Astrocyte (in vitro differentiated cells and primary cell): ENCODE data around the gene BCL3. TPM values are rescaled to one million over a fixed set of nuclear protein-coding genes. Genes with fewer than 3 reads are reported as not detected.

Experiments used
- DNase-seq: peaks from one replicate; pipeline ENCODE4 v3.0.0-alpha.2; 2010; ENCODE audit warnings: low read depth
- FAIRE-seq: peaks from 2 replicates; lab custom pipeline; 2011; peaks lifted over from hg19 to GRCh38; lab: Jason Lieb, UNC
- H2AFZ ChIP-seq: 2 replicates; pipeline ENCODE4 v1.6.0; 2012; ENCODE audit warnings: low read depth, low read length, inconsistent platforms
- H3K27ac ChIP-seq: 2 replicates; pipeline ENCODE4 v1.5.1; 2011; ENCODE audit warnings: low read depth, low read length, inconsistent platforms
- H3K27me3 ChIP-seq: 2 replicates; pipeline ENCODE4 v1.6.0; 2011; ENCODE audit warnings: low read length, inconsistent platforms; ENCODE audit not compliant: insufficient read depth
- H3K36me3 ChIP-seq: 2 replicates; pipeline ENCODE4 v1.5.1; 2011; ENCODE audit warnings: low read length, inconsistent platforms; ENCODE audit not compliant: insufficient read depth
- H3K4me1 ChIP-seq: 2 replicates; pipeline ENCODE4 v1.5.1; 2011; ENCODE audit warnings: low read length, inconsistent platforms; ENCODE audit not compliant: insufficient read depth
- H3K4me2 ChIP-seq: 2 replicates; pipeline ENCODE4 v1.6.0; 2012; ENCODE audit warnings: low read length, inconsistent platforms
- H3K4me3 ChIP-seq: 2 replicates; pipeline ENCODE4 v1.5.1; 2011; ENCODE audit warnings: low read depth, mild to moderate bottlenecking, low read length, inconsistent platforms; ENCODE audit not compliant: insufficient read depth
- H3K79me2 ChIP-seq: 2 replicates; pipeline ENCODE4 v1.6.0; 2012; ENCODE audit warnings: mild to moderate bottlenecking, low read length, inconsistent platforms; ENCODE audit not compliant: insufficient read depth
- H3K9ac ChIP-seq: 2 replicates; pipeline ENCODE4 v1.6.0; 2012; ENCODE audit warnings: mild to moderate bottlenecking, low read length, inconsistent platforms
- H3K9me3 ChIP-seq: 2 replicates; pipeline ENCODE4 v1.5.1; 2012; ENCODE audit warnings: low read depth, mild to moderate bottlenecking, low read length, inconsistent platforms; ENCODE audit not compliant: insufficient read depth
- H4K20me1 ChIP-seq: 2 replicates; pipeline ENCODE4 v1.6.0; 2012; ENCODE audit warnings: low read length, inconsistent platforms; ENCODE audit not compliant: insufficient read depth
- H3K27ac Mint-ChIP-seq: one replicate; pipeline ENCODE4 v1.8.0; 2021; ENCODE audit warnings: mild to moderate bottlenecking, mixed read lengths; ENCODE audit not compliant: unreplicated experiment
- H3K27me3 Mint-ChIP-seq: one replicate; pipeline ENCODE4 v1.8.0; 2021; ENCODE audit warnings: low read depth, mixed read lengths; ENCODE audit not compliant: unreplicated experiment
- H3K36me3 Mint-ChIP-seq: one replicate; pipeline ENCODE4 v1.8.0; 2021; ENCODE audit warnings: low read depth, mixed read lengths; ENCODE audit not compliant: unreplicated experiment
- H3K4me1 Mint-ChIP-seq: one replicate; pipeline ENCODE4 v1.8.0; 2021; ENCODE audit warnings: low read depth, mixed read lengths; ENCODE audit not compliant: unreplicated experiment
- H3K4me3 Mint-ChIP-seq: one replicate; pipeline ENCODE4 v1.8.0; 2021; ENCODE audit warnings: mild to moderate bottlenecking, moderate library complexity, mixed read lengths; ENCODE audit not compliant: unreplicated experiment
- H3K9me3 Mint-ChIP-seq: one replicate; pipeline ENCODE4 v1.8.0; 2021; ENCODE audit warnings: mild to moderate bottlenecking, mixed read lengths; ENCODE audit not compliant: unreplicated experiment
- CTCF ChIP-seq: IDR thresholded peaks from 2 replicates; pipeline ENCODE4 v1.5.1; 2011; ENCODE audit warnings: low read depth, mild to moderate bottlenecking, inconsistent platforms, low read length, moderate library complexity; ENCODE audit not compliant: insufficient read depth
- EZH2 ChIP-seq: IDR thresholded peaks from 2 replicates; pipeline ENCODE4 v1.6.1; 2012; ENCODE audit warnings: mild to moderate bottlenecking, low read length, inconsistent platforms; ENCODE audit not compliant: insufficient read depth
- total RNA-seq: library from RNA; stranded (reverse); gene quantifications from 2 replicates; pipeline ENCODE4 v1.2.1, GENCODE V29; 2021

The BCL3 gene
- total RNA-seq, 1 donor from 2014 or later = 17.3 TPM

GRCh38 chr19:44756089-44756562, 7.6 kb downstream of the BCL3 start:
- no peak for DNase-seq
- Mint-ChIP-seq H3K4me1 (peaks cover 33% of the 10 kb centered on the region), H3K27me3 (no peaks in the 10 kb centered on the region)

GRCh38 chr19:44757057-44757734, 8.7 kb downstream of the BCL3 start:
- H3K4me1 Mint-ChIP-seq = peaks cover 33% of the 10 kb centered on the region
- H2AFZ ChIP-seq = peak overlapping the region; percentile 48
- no peaks in the 10 kb centered on the region for H3K9me3 Mint-ChIP-seq
- H3K79me2 ChIP-seq = peaks cover 13% of the 10 kb centered on the region
- peak overlapping the region; percentile 91 for H3K4me3 Mint-ChIP-seq
- peaks cover 11% of the 10 kb centered on the region for H3K36me3 ChIP-seq
- no peaks in the 10 kb centered on the region for H3K27me3 Mint-ChIP-seq
- H3K27ac ChIP-seq = peak overlapping the region; percentile 45
- no peak for FAIRE-seq
- peak; percentile 72 for DNase-seq
- H3K9me3 ChIP-seq = no peaks in the 10 kb centered on the region
- peak overlapping the region; percentile 63 for H3K4me3 ChIP-seq
- H4K20me1 ChIP-seq = peaks cover 42% of the 10 kb centered on the region
- peak overlapping the region; percentile 66 for H3K9ac ChIP-seq
- H3K4me1 ChIP-seq = peaks cover 59% of the 10 kb centered on the region
- TF ChIP-seq CTCF (no peak), EZH2 (no peak)
- H3K4me2 ChIP-seq = peak overlapping the region; percentile 90
- peaks cover 7% of the 10 kb centered on the region for H3K36me3 Mint-ChIP-seq
- peak overlapping the region; percentile 91 for H3K27ac Mint-ChIP-seq
- no peaks in the 10 kb centered on the region for H3K27me3 ChIP-seq

More at GRCh38 chr19:44756089-44756562, 7.6 kb downstream of the BCL3 start:
- Histone ChIP-seq H3K4me2 (no peak overlapping the region), H3K79me2 (peaks cover 17% of the 10 kb centered on the region), H3K36me3 (peaks cover 11% of the 10 kb centered on the region), H3K4me1 (peaks cover 59% of the 10 kb centered on the region), H3K9ac (no peak overlapping the region), H3K27me3 (no peaks in the 10 kb centered on the region), H2AFZ (no peak overlapping the region), H3K27ac (no peak overlapping the region), H4K20me1 (peaks cover 49% of the 10 kb centered on the region), H3K4me3 (no peak overlapping the region), H3K9me3 (no peaks in the 10 kb centered on the region)
- FAIRE-seq = no peak
- no peak overlapping the region for H3K27ac Mint-ChIP-seq
- H3K36me3 Mint-ChIP-seq = peaks cover 7% of the 10 kb centered on the region
- TF ChIP-seq CTCF = no peak
- no peak for TF ChIP-seq EZH2
- H3K4me3 Mint-ChIP-seq = no peak overlapping the region
- H3K9me3 Mint-ChIP-seq = no peaks in the 10 kb centered on the region
